Measurements from ENCODE around the gene PEX14.
A peak's percentile ranks its signal among the peaks of the same experiment; 100 is the strongest.
"Not testable (repeated sequence)": the region's sequence is repeated elsewhere in the genome, so short reads cannot be mapped to it uniquely, and the experiment has no call there.

The PEX14 gene

DNA sequence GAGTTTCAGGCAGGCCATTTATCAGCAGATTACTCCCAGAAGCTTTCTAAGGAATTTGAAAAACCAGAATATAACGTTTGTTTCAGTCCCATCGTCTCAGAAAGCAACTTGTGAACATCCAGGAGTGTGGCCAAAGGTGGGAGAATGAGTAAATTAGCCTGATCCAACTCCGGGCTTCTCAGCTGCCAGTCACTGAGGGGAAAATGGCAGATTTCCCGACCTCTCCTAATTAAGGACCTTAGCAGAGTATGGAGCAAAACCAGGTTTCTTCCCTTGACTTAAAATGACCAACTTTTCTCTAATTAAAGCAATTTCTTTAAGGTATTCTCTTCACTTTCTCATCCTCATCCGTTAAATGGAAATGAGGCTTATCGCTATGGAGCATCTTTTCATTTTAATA is 23.9 kb upstream of the PEX14 start:
- no peak for DNase-seq (ENCODE audit: extremely low read depth, low read depth)
- no peak overlapping the region; the same call in 1 of the 2 replicates for H3K4me3 ChIP-seq (replicated peaks; ENCODE audit: low read depth, low read length)
- TF ChIP-seq CTCF (IDR thresholded peaks at IDR 0.05; ENCODE audit: low read depth, low read length, missing control alignments) = no peak

GRCh38 chr1:10451287-10451686 is 23.5 kb upstream of the PEX14 start:
- peak overlapping the region; percentile 14 for H3K4me3 ChIP-seq (replicated peaks; ENCODE audit: low read depth, low read length)
- no peak for TF ChIP-seq CTCF (IDR thresholded peaks at IDR 0.05; ENCODE audit: low read depth, low read length, missing control alignments)
- DNase-seq (ENCODE audit: extremely low read depth, low read depth) = no peak

- no peak overlapping the region for H3K4me3 ChIP-seq (replicated peaks; ENCODE audit: low read depth, low read length)
- TF ChIP-seq CTCF (IDR thresholded peaks at IDR 0.05; ENCODE audit: low read depth, low read length, missing control alignments) = no peak
- no peak for DNase-seq (ENCODE audit: extremely low read depth, low read depth)
These were observed 18.7 kb upstream of the PEX14 start for GRCh38 chr1:10456048-10456447.

DNA sequence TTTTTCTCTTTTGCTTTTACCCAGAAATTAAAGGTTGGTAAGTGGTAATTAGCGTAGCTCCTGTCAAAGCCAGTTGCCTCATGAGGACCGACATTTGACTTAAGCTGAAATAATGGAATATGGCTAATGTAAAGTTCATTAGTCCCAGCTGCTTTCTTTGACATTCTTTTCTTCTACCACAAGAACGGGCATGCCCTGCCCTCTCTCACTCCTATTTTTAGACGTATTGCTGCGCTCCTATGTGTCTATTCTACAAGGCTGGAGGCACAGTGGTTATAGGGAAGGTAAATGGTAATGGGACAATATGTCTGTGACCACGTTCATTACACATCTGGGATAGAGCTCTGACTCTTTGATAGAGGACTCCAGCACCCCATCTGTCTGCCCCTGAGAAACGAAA is 18.1 kb upstream of the PEX14 start:
- DNase-seq (ENCODE audit: extremely low read depth, low read depth) = no peak
- no peak overlapping the region for H3K4me3 ChIP-seq (replicated peaks; ENCODE audit: low read depth, low read length)
- no peak for TF ChIP-seq CTCF (IDR thresholded peaks at IDR 0.05; ENCODE audit: low read depth, low read length, missing control alignments)

- DNase-seq (ENCODE audit: extremely low read depth, low read depth); H3K4me3 ChIP-seq (replicated peaks; ENCODE audit: low read depth, low read length): not testable (repeated sequence)
These were observed 17.3 kb upstream of the PEX14 start for GRCh38 chr1:10457462-10457861.

DNA sequence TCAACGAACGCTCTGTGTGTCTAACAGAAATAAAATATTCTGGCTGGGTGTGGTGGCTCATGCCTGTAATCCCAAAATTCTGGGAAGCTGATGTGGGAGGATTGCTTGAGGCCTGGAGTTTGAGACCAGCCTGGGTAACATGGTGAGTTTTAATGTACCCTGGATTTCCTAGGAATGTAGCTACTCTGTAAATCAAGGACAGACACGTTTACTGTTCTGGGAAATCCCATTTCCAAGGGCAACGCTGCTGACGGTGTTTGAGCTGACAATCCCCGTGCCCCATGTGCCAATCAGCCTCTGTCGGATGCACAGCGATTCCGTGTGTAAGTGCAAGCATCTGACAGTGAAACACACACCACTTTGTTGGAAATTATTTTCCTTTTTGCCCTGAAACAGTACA is 16.9 kb upstream of the PEX14 start:
- H3K4me3 ChIP-seq (replicated peaks; ENCODE audit: low read depth, low read length) = no peak overlapping the region
- no peak for TF ChIP-seq CTCF (IDR thresholded peaks at IDR 0.05; ENCODE audit: low read depth, low read length, missing control alignments)
- DNase-seq (ENCODE audit: extremely low read depth, low read depth) = no peak

GRCh38 chr1:10459184-10459583 is 15.6 kb upstream of the PEX14 start:
- TF ChIP-seq CTCF (IDR thresholded peaks at IDR 0.05; ENCODE audit: low read depth, low read length, missing control alignments) = no peak
- DNase-seq (ENCODE audit: extremely low read depth, low read depth) = peak; percentile 63

More at GRCh38 chr1:10459184-10459583, 15.6 kb upstream of the PEX14 start:
- H3K4me3 ChIP-seq (replicated peaks; ENCODE audit: low read depth, low read length) = no peak overlapping the region
